ENCODE measurements around the gene NEDD9.

NEDD9 gene

DNA sequence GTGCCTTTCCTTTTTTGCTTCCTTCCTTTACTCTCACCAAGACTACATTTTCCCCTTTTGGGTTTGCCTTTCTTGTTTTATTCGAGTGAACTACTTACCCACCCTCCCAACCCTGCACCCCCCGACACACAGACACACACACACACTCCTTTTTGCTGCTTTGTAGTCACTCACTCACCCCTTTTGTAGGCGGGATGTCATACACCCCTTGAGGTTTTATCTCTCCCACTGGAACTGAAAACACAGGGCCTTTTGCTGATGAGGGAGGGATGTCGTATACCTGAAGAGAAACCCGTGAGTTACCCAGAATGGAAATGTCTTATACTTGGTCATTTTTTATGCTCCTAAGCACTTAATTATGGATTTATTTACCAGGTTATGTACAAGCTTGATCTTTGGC, 40.3 kb downstream of the NEDD9 start:
- Histone ChIP-seq H3K79me2 (ENCODE audit: control insufficient read depth, low read length) (no peaks in the 10 kb centered on the region), H3K36me3 (ENCODE audit: control insufficient read depth, low read length) (peaks cover 3% of the 10 kb centered on the region; the same call in 1 of the 2 replicates), H3K4me3 (ENCODE audit: low read length) (no peak overlapping the region), H3F3A (ENCODE audit: control insufficient read depth, insufficient read depth) (no peaks in the 10 kb centered on the region), H3K27ac (ENCODE audit: low read depth, low read length) (no peak overlapping the region), H3K9me2 (replicated peaks; ENCODE audit: control insufficient read depth, low read length) (no peaks in the 10 kb centered on the region), H4K20me1 (ENCODE audit: control insufficient read depth, insufficient read depth, low read depth, low read length) (no peaks in the 10 kb centered on the region), H3K4me1 (ENCODE audit: control insufficient read depth, low read length) (no peaks in the 10 kb centered on the region), H3K4me2 (ENCODE audit: low read length) (no peak overlapping the region), H3K27me3 (ENCODE audit: control insufficient read depth, low read length) (no peaks in the 10 kb centered on the region), H3K9me3 (ENCODE audit: control insufficient read depth, insufficient read depth, low read length) (no peaks in the 10 kb centered on the region)
- TF ChIP-seq, protein P1, sequence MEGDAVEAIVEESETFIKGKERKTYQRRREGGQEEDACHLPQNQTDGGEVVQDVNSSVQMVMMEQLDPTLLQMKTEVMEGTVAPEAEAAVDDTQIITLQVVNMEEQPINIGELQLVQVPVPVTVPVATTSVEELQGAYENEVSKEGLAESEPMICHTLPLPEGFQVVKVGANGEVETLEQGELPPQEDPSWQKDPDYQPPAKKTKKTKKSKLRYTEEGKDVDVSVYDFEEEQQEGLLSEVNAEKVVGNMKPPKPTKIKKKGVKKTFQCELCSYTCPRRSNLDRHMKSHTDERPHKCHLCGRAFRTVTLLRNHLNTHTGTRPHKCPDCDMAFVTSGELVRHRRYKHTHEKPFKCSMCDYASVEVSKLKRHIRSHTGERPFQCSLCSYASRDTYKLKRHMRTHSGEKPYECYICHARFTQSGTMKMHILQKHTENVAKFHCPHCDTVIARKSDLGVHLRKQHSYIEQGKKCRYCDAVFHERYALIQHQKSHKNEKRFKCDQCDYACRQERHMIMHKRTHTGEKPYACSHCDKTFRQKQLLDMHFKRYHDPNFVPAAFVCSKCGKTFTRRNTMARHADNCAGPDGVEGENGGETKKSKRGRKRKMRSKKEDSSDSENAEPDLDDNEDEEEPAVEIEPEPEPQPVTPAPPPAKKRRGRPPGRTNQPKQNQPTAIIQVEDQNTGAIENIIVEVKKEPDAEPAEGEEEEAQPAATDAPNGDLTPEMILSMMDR (IDR thresholded peaks at IDR 0.05; ENCODE audit: low read depth, low read length, poor library complexity, severe bottlenecking) = no peak
- TF ChIP-seq EZH2phosphoT487 (IDR thresholded peaks at IDR 0.05; ENCODE audit: borderline replicate concordance, low read length) = no peak

GRCh38 chr6:11190625-11191245, 41.7 kb downstream of the NEDD9 start:
- Histone ChIP-seq H3K79me2 (ENCODE audit: control insufficient read depth, low read length) (no peaks in the 10 kb centered on the region), H4K20me1 (ENCODE audit: control insufficient read depth, insufficient read depth, low read depth, low read length) (no peaks in the 10 kb centered on the region), H3K27me3 (ENCODE audit: control insufficient read depth, low read length) (no peaks in the 10 kb centered on the region), H3K9me3 (ENCODE audit: control insufficient read depth, insufficient read depth, low read length) (no peaks in the 10 kb centered on the region), H3K9me2 (replicated peaks; ENCODE audit: control insufficient read depth, low read length) (no peaks in the 10 kb centered on the region), H3K4me3 (ENCODE audit: low read length) (no peak overlapping the region), H3K4me1 (ENCODE audit: control insufficient read depth, low read length) (no peaks in the 10 kb centered on the region), H3K36me3 (ENCODE audit: control insufficient read depth, low read length) (peaks cover 5% of the 10 kb centered on the region; the same call in 1 of the 2 replicates), H3K4me2 (ENCODE audit: low read length) (no peak overlapping the region), H3F3A (ENCODE audit: control insufficient read depth, insufficient read depth) (no peaks in the 10 kb centered on the region), H3K27ac (ENCODE audit: low read depth, low read length) (no peak overlapping the region)
- TF ChIP-seq, protein P1 (IDR thresholded peaks at IDR 0.05; ENCODE audit: low read depth, low read length, poor library complexity, severe bottlenecking) = no peak
- no peak for TF ChIP-seq EZH2phosphoT487 (IDR thresholded peaks at IDR 0.05; ENCODE audit: borderline replicate concordance, low read length)

DNA sequence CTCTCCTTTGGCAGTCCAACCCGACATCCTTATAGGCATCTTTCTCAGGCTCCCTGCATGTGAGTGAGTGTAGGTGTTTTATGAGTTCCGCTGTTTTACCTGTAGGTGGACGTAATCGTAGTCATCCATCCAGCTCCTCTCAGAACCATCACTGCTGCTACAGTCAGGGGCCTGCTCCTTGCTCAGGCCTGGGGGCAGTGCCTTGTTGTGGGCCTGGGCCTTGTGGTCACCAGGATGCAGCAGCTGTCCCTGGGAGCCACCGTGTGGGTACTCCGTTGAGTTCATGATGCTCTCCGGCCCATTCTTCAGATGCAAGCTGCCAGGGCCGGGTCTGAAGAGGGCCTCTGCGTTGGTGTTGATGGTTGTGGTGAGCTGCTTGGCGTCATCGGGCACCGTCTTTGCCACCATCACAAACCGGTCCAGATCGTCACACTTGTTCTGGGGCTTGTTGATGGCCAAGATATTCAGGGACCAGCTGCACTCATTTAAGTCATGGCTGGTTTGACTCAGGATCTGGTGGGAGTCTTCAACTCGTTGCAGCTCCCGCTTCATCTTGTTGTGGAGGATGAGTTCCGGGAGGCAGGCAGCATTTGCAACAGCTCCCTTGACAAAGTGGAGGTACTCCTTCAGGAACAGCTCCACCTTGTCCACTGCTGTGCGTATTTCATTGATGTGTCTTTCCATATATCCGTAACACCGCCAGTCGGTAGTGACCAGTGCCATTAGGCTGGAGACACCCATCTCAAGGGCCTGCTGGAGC, 42.4 kb downstream of the NEDD9 start:
- no peaks in the 10 kb centered on the region for H3K4me1 ChIP-seq (ENCODE audit: control insufficient read depth, low read length)
- no peaks in the 10 kb centered on the region for H3K9me3 ChIP-seq (ENCODE audit: control insufficient read depth, insufficient read depth, low read length)
- no peaks in the 10 kb centered on the region for H3K79me2 ChIP-seq (ENCODE audit: control insufficient read depth, low read length)
- no peaks in the 10 kb centered on the region for H3K27me3 ChIP-seq (ENCODE audit: control insufficient read depth, low read length)
- no peaks in the 10 kb centered on the region for H3F3A ChIP-seq (ENCODE audit: control insufficient read depth, insufficient read depth)
- no peaks in the 10 kb centered on the region for H4K20me1 ChIP-seq (ENCODE audit: control insufficient read depth, insufficient read depth, low read depth, low read length)
- no peak overlapping the region for H3K27ac ChIP-seq (ENCODE audit: low read depth, low read length)
- no peak overlapping the region for H3K4me2 ChIP-seq (ENCODE audit: low read length)
- no peak overlapping the region for H3K4me3 ChIP-seq (ENCODE audit: low read length)
- no peaks in the 10 kb centered on the region for H3K9me2 ChIP-seq (replicated peaks; ENCODE audit: control insufficient read depth, low read length)
- H3K36me3 ChIP-seq (ENCODE audit: control insufficient read depth, low read length) = peaks cover 10% of the 10 kb centered on the region; the same call in 1 of the 2 replicates
- TF ChIP-seq EZH2phosphoT487 (IDR thresholded peaks at IDR 0.05; ENCODE audit: borderline replicate concordance, low read length) = no peak
- TF ChIP-seq, protein P1 (IDR thresholded peaks at IDR 0.05; ENCODE audit: low read depth, low read length, poor library complexity, severe bottlenecking) = no peak
